GM23338 (cell line): ENCODE data around the gene ATN1. TPM values are rescaled to one million over a fixed set of nuclear protein-coding genes. Genes with fewer than 3 reads are reported as not detected.
A peak's percentile ranks its signal among the peaks of the same experiment; 100 is the strongest.

Experiments
- ATAC-seq: fragments of 200-7000 bp; cut with Tn5 transposase; 3 replicates; pipeline ENCODE4 v1.9.1; 2020
- DNase-seq: peaks from one replicate; pipeline ENCODE4 v3.0.0-alpha.2; 2015; ENCODE audit warnings: low spot score
- H2AFZ ChIP-seq: fragments of 200-600 bp; sonication (generic); 2 replicates; pipeline ENCODE4 v1.8.0; 2016; ENCODE audit warnings: antibody characterized with exemption, mild to moderate bottlenecking, moderate library complexity
- H3F3A ChIP-seq: fragments of 200-600 bp; sonication (generic); replicated peaks from 2 replicates; pipeline ENCODE4 v1.8.0; 2017; ENCODE audit warnings: antibody characterized with exemption, mixed run types, low read depth
- H3K27ac ChIP-seq: fragments of 200-600 bp; sonication (generic); 2 replicates; pipeline ENCODE4 v1.6.1; 2016; ENCODE audit warnings: low read depth
- H3K27me3 ChIP-seq: fragments of 200-600 bp; sonication (generic); 2 replicates; pipeline ENCODE4 v1.8.0; 2016; ENCODE audit warnings: mild to moderate bottlenecking, mixed run types, moderate library complexity; ENCODE audit not compliant: insufficient read depth
- H3K36me3 ChIP-seq: fragments of 200-600 bp; sonication (generic); 2 replicates; pipeline ENCODE4 v1.8.0; 2016; ENCODE audit warnings: mild to moderate bottlenecking; ENCODE audit not compliant: insufficient read depth
- H3K4me1 ChIP-seq: fragments of 200-600 bp; sonication (generic); 2 replicates; pipeline ENCODE4 v1.8.0; 2016; ENCODE audit warnings: mild to moderate bottlenecking, moderate library complexity; ENCODE audit not compliant: insufficient read depth
- H3K4me2 ChIP-seq: fragments of 200-600 bp; sonication (generic); 2 replicates; pipeline ENCODE4 v1.7.1; 2017; ENCODE audit warnings: mixed run types
- H3K4me3 ChIP-seq: fragments of 200-600 bp; sonication (generic); 2 replicates; pipeline ENCODE4 v1.6.1; 2016; ENCODE audit warnings: mixed run types
- H3K79me2 ChIP-seq: fragments of 200-600 bp; sonication (generic); replicated peaks from 2 replicates; pipeline ENCODE4 v1.8.0; 2017; ENCODE audit warnings: mild to moderate bottlenecking; ENCODE audit not compliant: insufficient read depth
- H3K9me2 ChIP-seq: fragments of 200-600 bp; sonication (generic); 2 replicates; pipeline ENCODE4 v1.8.0; 2017; ENCODE audit not compliant: insufficient read depth
- H4K20me1 ChIP-seq: fragments of 200-600 bp; sonication (generic); replicated peaks from 2 replicates; pipeline ENCODE4 v1.8.0; 2017; ENCODE audit warnings: mild to moderate bottlenecking; ENCODE audit not compliant: insufficient read depth
- H3K27ac Mint-ChIP-seq: 2 replicates; pipeline ENCODE4 v1.8.0; 2020; ENCODE audit warnings: inconsistent platforms, mild to moderate bottlenecking, moderate library complexity, mixed read lengths
- H3K27me3 Mint-ChIP-seq: 3 replicates; pipeline ENCODE4 v1.8.0; 2022; ENCODE audit warnings: low read depth, mild to moderate bottlenecking, moderate library complexity, mixed read lengths, inconsistent platforms; ENCODE audit not compliant: insufficient read depth, poor library complexity
- H3K36me3 Mint-ChIP-seq: 3 replicates; pipeline ENCODE4 v1.8.0; 2021; ENCODE audit warnings: low read depth, mild to moderate bottlenecking, inconsistent platforms, moderate library complexity, mixed read lengths
- H3K4me1 Mint-ChIP-seq: 3 replicates; pipeline ENCODE4 v1.8.0; 2020; ENCODE audit warnings: mild to moderate bottlenecking, inconsistent platforms, mixed read lengths
- H3K4me3 Mint-ChIP-seq: 3 replicates; pipeline ENCODE4 v1.8.0; 2021; ENCODE audit warnings: moderate library complexity, mild to moderate bottlenecking, inconsistent platforms, mixed read lengths
- H3K9me3 Mint-ChIP-seq: 3 replicates; pipeline ENCODE4 v1.8.0; 2020; ENCODE audit warnings: moderate library complexity, mild to moderate bottlenecking, inconsistent platforms, mixed read lengths
- EZH2 ChIP-seq: fragments of 200-600 bp; sonication (generic); IDR thresholded peaks from one replicate; pipeline ENCODE4 v1.8.0; 2017; ENCODE audit warnings: antibody characterized with exemption, mild to moderate bottlenecking, low read depth; ENCODE audit not compliant: unreplicated experiment
- EZH2phosphoT487 ChIP-seq: fragments of 200-600 bp; sonication (generic); IDR thresholded peaks from one replicate; pipeline ENCODE4 v1.8.1; 2018; ENCODE audit warnings: antibody characterized with exemption; ENCODE audit not compliant: unreplicated experiment
- JUNB ChIP-seq: IDR thresholded peaks from one replicate; pipeline ENCODE4 v1.6.1; 2016; ENCODE audit warnings: antibody characterized with exemption; ENCODE audit not compliant: unreplicated experiment
- NANOG ChIP-seq: IDR thresholded peaks from 2 replicates; pipeline ENCODE4 v1.6.1; 2016; ENCODE audit warnings: antibody characterized with exemption, borderline replicate concordance
- POLR2AphosphoS5 ChIP-seq: IDR thresholded peaks from 2 replicates; pipeline ENCODE4 v1.6.1; 2016; ENCODE audit warnings: antibody characterized with exemption, low read depth
- STAT1 ChIP-seq: IDR thresholded peaks from one replicate; pipeline ENCODE4 v1.6.1; 2016; ENCODE audit warnings: antibody characterized with exemption; ENCODE audit not compliant: unreplicated experiment
- ZNF114 ChIP-seq: fragments of 250-450 bp; sonication (Bioruptor Pico); IDR thresholded peaks from 2 replicates; pipeline ENCODE4 v1.5.0; 2020; ENCODE audit warnings: mild to moderate bottlenecking, moderate library complexity
- ZNF462 ChIP-seq: fragments of 250-450 bp; sonication (Bioruptor Pico); IDR thresholded peaks from 2 replicates; pipeline ENCODE4 v1.5.0; 2020; ENCODE audit warnings: mild to moderate bottlenecking, moderate library complexity
- polyA plus RNA-seq: library from polyadenylated mRNA; unstranded; fragments of >200 nt; fragmentation: Nextera tagmentation; extraction: Ambion mirVana; gene quantifications from 2 replicates; pipeline ENCODE4 v1.2.1, GENCODE V29; 2016
- total RNA-seq: library from RNA; depleted of rRNA; stranded (reverse); fragments of >200 nt; shearing (Covaris generic); gene quantifications from 2 replicates; pipeline ENCODE4 v1.2.3, GENCODE V29; 2014
- TF ChIP-seq, protein P1 (sequence below): IDR thresholded peaks from 2 replicates; pipeline ENCODE4 v1.6.1; 2016; ENCODE audit warnings: antibody characterized with exemption
- TF ChIP-seq, protein P2 (sequence below): IDR thresholded peaks from one replicate; pipeline ENCODE4 v1.6.1; 2018; ENCODE audit warnings: antibody characterized with exemption; ENCODE audit not compliant: unreplicated experiment

Gene ATN1
- total and polyA plus RNA-seq, 2 experiments from 2014 or later: 27.2 to 49.6 TPM

GRCh38 chr12:6975297-6976032, 47.7 kb downstream of the ATN1 start:
- Mint-ChIP-seq H3K9me3 (peaks cover 2% of the 10 kb centered on the region; the same call in 1 of the 3 replicates), H3K36me3 (peaks cover 85% of the 10 kb centered on the region), H3K4me1 (peaks cover 13% of the 10 kb centered on the region), H3K27me3 (peaks cover 16% of the 10 kb centered on the region), H3K27ac (no peak overlapping the region), H3K4me3 (no peak overlapping the region)
- H3K4me2 ChIP-seq: no peak overlapping the region
- no peak for DNase-seq
- H3K27ac ChIP-seq: no peak overlapping the region
- TF ChIP-seq POLR2AphosphoS5 (0 out of 2 replicates have a peak, but pooled peaks have one; percentile 6), STAT1 (no peak), EZH2 (no peak), ZNF114 (CRISPR knock-in tag) (no peak), NANOG (no peak)
- TF ChIP-seq, protein P1, sequence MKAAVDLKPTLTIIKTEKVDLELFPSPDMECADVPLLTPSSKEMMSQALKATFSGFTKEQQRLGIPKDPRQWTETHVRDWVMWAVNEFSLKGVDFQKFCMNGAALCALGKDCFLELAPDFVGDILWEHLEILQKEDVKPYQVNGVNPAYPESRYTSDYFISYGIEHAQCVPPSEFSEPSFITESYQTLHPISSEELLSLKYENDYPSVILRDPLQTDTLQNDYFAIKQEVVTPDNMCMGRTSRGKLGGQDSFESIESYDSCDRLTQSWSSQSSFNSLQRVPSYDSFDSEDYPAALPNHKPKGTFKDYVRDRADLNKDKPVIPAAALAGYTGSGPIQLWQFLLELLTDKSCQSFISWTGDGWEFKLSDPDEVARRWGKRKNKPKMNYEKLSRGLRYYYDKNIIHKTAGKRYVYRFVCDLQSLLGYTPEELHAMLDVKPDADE: no peak
- no peak for ATAC-seq
- H3K4me3 ChIP-seq: no peak overlapping the region
- no peak overlapping the region for H2AFZ ChIP-seq
- H3F3A ChIP-seq: peaks cover 34% of the 10 kb centered on the region
- H4K20me1 ChIP-seq: peaks cover 20% of the 10 kb centered on the region
- peaks cover 26% of the 10 kb centered on the region for H3K36me3 ChIP-seq
- no peaks in the 10 kb centered on the region for H3K27me3 ChIP-seq
- H3K9me2 ChIP-seq: no peaks in the 10 kb centered on the region
- peaks cover 9% of the 10 kb centered on the region; the same call in 1 of the 2 replicates for H3K4me1 ChIP-seq
- H3K79me2 ChIP-seq: peaks cover 27% of the 10 kb centered on the region

- no peaks in the 10 kb centered on the region for H3K27me3 ChIP-seq
- H4K20me1 ChIP-seq: peaks cover 20% of the 10 kb centered on the region
- H2AFZ ChIP-seq: no peak overlapping the region
- ATAC-seq: no peak
- peaks cover 9% of the 10 kb centered on the region for H3K79me2 ChIP-seq
- H3K4me1 ChIP-seq: no peaks in the 10 kb centered on the region; the same call in 1 of the 2 replicates
- H3F3A ChIP-seq: peaks cover 35% of the 10 kb centered on the region
- no peak overlapping the region for H3K4me2 ChIP-seq
- no peak overlapping the region for H3K27ac ChIP-seq
- Mint-ChIP-seq H3K9me3 (no peaks in the 10 kb centered on the region), H3K4me3 (no peak overlapping the region), H3K4me1 (peaks cover 17% of the 10 kb centered on the region), H3K27ac (peak overlapping the region; percentile 47; the same call in 1 of the 2 replicates), H3K27me3 (peaks cover 12% of the 10 kb centered on the region), H3K36me3 (peaks cover 89% of the 10 kb centered on the region)
- H3K9me2 ChIP-seq: no peaks in the 10 kb centered on the region
- peaks cover 30% of the 10 kb centered on the region for H3K36me3 ChIP-seq
- DNase-seq: no peak
- no peak overlapping the region for H3K4me3 ChIP-seq
- TF ChIP-seq EZH2 (no peak), JUNB (no peak), EZH2phosphoT487 (no peak), ZNF462 (CRISPR knock-in tag) (no peak), ZNF114 (CRISPR knock-in tag) (no peak), POLR2AphosphoS5 (no peak)
- TF ChIP-seq, protein P2, sequence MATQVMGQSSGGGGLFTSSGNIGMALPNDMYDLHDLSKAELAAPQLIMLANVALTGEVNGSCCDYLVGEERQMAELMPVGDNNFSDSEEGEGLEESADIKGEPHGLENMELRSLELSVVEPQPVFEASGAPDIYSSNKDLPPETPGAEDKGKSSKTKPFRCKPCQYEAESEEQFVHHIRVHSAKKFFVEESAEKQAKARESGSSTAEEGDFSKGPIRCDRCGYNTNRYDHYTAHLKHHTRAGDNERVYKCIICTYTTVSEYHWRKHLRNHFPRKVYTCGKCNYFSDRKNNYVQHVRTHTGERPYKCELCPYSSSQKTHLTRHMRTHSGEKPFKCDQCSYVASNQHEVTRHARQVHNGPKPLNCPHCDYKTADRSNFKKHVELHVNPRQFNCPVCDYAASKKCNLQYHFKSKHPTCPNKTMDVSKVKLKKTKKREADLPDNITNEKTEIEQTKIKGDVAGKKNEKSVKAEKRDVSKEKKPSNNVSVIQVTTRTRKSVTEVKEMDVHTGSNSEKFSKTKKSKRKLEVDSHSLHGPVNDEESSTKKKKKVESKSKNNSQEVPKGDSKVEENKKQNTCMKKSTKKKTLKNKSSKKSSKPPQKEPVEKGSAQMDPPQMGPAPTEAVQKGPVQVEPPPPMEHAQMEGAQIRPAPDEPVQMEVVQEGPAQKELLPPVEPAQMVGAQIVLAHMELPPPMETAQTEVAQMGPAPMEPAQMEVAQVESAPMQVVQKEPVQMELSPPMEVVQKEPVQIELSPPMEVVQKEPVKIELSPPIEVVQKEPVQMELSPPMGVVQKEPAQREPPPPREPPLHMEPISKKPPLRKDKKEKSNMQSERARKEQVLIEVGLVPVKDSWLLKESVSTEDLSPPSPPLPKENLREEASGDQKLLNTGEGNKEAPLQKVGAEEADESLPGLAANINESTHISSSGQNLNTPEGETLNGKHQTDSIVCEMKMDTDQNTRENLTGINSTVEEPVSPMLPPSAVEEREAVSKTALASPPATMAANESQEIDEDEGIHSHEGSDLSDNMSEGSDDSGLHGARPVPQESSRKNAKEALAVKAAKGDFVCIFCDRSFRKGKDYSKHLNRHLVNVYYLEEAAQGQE: no peak
Observed at GRCh38 chr12:6977653-6978052, 49.9 kb downstream of the ATN1 start.
